ENCODE results near the gene POLDIP3. TPM values are rescaled to one million over a fixed set of nuclear protein-coding genes. Genes with fewer than 3 reads are reported as not detected.

POLDIP3 gene
- total RNA-seq, 1 experiment from 2014 or later, result 51.3 TPM

- intact Hi-C loops (cut with micrococcal nuclease), result no loop called here
- Mint-ChIP-seq H3K27me3 (ENCODE audit: insufficient read depth, unreplicated experiment) (no peaks in the 10 kb centered on the region), H3K36me3 (ENCODE audit: insufficient read depth, unreplicated experiment) (peaks cover 76% of the 10 kb centered on the region), H3K27ac (ENCODE audit: low read depth, unreplicated experiment) (no peak overlapping the region), H3K9me3 (ENCODE audit: unreplicated experiment) (no peaks in the 10 kb centered on the region), H3K4me1 (ENCODE audit: insufficient read depth, unreplicated experiment) (peaks cover under 1% of the 10 kb centered on the region), H3K4me3 (ENCODE audit: unreplicated experiment) (no peak overlapping the region)
- TF ChIP-seq CTCF (IDR thresholded peaks at IDR 0.05; ENCODE audit: unreplicated experiment), result no peak
- no peak for DNase-seq (ENCODE audit: unreplicated experiment)
- BruUV-seq (replicated peaks), result no TSS peak
- CTCF ChIA-PET, result interaction anchor here (0.6 kb wide), 1 partner anchor 11 kb away, joined by 4 read pairs; no protein-coding TSS in a partner anchor
- POLR2A ChIA-PET, result interaction anchor here (0.6 kb wide), 1 partner anchor 34 kb away, joined by 3 read pairs; no protein-coding TSS in a partner anchor
These were observed 11.3 kb downstream of the POLDIP3 start for GRCh38 chr22:42603427-42603826.

GRCh38 chr22:42602470-42602869 is 12.2 kb downstream of the POLDIP3 start:
- no peak for DNase-seq (ENCODE audit: unreplicated experiment)
- H3K4me3 Mint-ChIP-seq (ENCODE audit: unreplicated experiment), result no peak overlapping the region
- TF ChIP-seq CTCF (IDR thresholded peaks at IDR 0.05; ENCODE audit: unreplicated experiment), result no peak
- POLR2A ChIA-PET, result interaction anchor here (1.2 kb wide), 1 partner anchor 12 kb away, joined by 4 read pairs; the partner anchor contains the start of gene POLDIP3
- H3K27ac Mint-ChIP-seq (ENCODE audit: low read depth, unreplicated experiment), result no peak overlapping the region
- H3K27me3 Mint-ChIP-seq (ENCODE audit: insufficient read depth, unreplicated experiment), result no peaks in the 10 kb centered on the region
- CTCF ChIA-PET, result interaction anchor here (0.5 kb wide), 1 partner anchor 10 kb away, joined by 3 read pairs; no protein-coding TSS in a partner anchor
- no peaks in the 10 kb centered on the region for H3K4me1 Mint-ChIP-seq (ENCODE audit: insufficient read depth, unreplicated experiment)
- BruUV-seq (replicated peaks), result no TSS peak
- H3K36me3 Mint-ChIP-seq (ENCODE audit: insufficient read depth, unreplicated experiment), result peaks cover 80% of the 10 kb centered on the region
- intact Hi-C loops (cut with micrococcal nuclease), result no loop called here
- no peaks in the 10 kb centered on the region for H3K9me3 Mint-ChIP-seq (ENCODE audit: unreplicated experiment)

DNA sequence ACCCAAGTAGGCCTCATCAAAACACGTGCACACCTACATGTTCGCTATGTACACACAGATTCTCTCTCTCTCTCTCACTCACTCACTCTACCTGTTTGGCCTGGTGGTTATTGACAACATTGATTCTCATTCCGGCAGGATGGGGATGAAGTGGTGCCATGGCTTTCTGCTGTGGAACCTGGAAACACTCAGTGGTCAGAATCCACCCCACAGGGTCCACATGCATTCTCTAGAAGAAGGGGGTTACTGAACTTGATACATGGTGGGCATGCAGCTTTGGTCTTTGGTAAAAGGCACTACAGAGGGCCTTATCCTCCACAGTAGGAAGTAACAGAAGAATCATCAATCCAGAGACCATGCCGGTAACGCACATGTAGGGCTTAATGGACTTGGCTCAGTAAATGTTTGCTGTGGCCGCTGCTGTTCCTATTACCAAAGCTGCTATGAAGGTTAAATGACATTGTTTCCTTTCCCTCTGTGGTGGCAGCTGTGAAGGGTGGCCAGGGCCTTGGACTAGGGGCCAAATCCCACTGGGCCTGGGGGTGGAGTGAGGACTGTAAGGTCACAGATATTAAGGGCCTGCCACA is 12.7 kb downstream of the POLDIP3 start:
- Mint-ChIP-seq H3K36me3 (ENCODE audit: insufficient read depth, unreplicated experiment) (peaks cover 82% of the 10 kb centered on the region), H3K4me3 (ENCODE audit: unreplicated experiment) (no peak overlapping the region), H3K27me3 (ENCODE audit: insufficient read depth, unreplicated experiment) (no peaks in the 10 kb centered on the region), H3K4me1 (ENCODE audit: insufficient read depth, unreplicated experiment) (no peaks in the 10 kb centered on the region), H3K27ac (ENCODE audit: low read depth, unreplicated experiment) (no peak overlapping the region), H3K9me3 (ENCODE audit: unreplicated experiment) (no peaks in the 10 kb centered on the region)
- BruUV-seq (replicated peaks), result TSS peak; percentile 19
- CTCF ChIA-PET, result interaction anchor here (0.5 to 0.6 kb wide), 2 partner anchors 11 to 19 kb away, joined by 3 read pairs; no protein-coding TSS in a partner anchor
- TF ChIP-seq CTCF (IDR thresholded peaks at IDR 0.05; ENCODE audit: unreplicated experiment), result no peak
- DNase-seq (ENCODE audit: unreplicated experiment), result no peak
- POLR2A ChIA-PET, result interaction anchor here (1.2 kb wide), 1 partner anchor 13 kb away, joined by 4 read pairs; the partner anchor contains the start of gene POLDIP3
- intact Hi-C loops (cut with micrococcal nuclease), result no loop called here

GRCh38 chr22:42596863-42597530 is 17.7 kb downstream of the POLDIP3 start:
- H3K4me3 Mint-ChIP-seq (ENCODE audit: unreplicated experiment), result no peak overlapping the region
- no TSS peak for BruUV-seq (replicated peaks)
- POLR2A ChIA-PET, result interaction anchor here (1.3 kb wide), 1 partner anchor 14 kb away, joined by 3 read pairs; no protein-coding TSS in a partner anchor
- DNase-seq (ENCODE audit: unreplicated experiment), result no peak
- H3K27me3 Mint-ChIP-seq (ENCODE audit: insufficient read depth, unreplicated experiment), result no peaks in the 10 kb centered on the region
- TF ChIP-seq CTCF (IDR thresholded peaks at IDR 0.05; ENCODE audit: unreplicated experiment), result no peak
- H3K4me1 Mint-ChIP-seq (ENCODE audit: insufficient read depth, unreplicated experiment), result no peaks in the 10 kb centered on the region
- CTCF ChIA-PET, result interaction anchor here (0.6 to 0.7 kb wide), 3 partner anchors 15 to 1381 kb away, joined by 3 to 4 read pairs (median 3); no protein-coding TSS in a partner anchor
- no peaks in the 10 kb centered on the region for H3K9me3 Mint-ChIP-seq (ENCODE audit: unreplicated experiment)
- no peak overlapping the region for H3K27ac Mint-ChIP-seq (ENCODE audit: low read depth, unreplicated experiment)
- intact Hi-C loops (cut with micrococcal nuclease), result no loop called here
- H3K36me3 Mint-ChIP-seq (ENCODE audit: insufficient read depth, unreplicated experiment), result peaks cover 93% of the 10 kb centered on the region

All from MCF 10A (cell line).